Central memory CD8-positive, alpha-beta T cell (primary cell): ENCODE results near the gene SORBS1.

Experiments
- ATAC-seq: fragments of 150-1000 bp; cut with Tn5 transposase; replicated peaks from 2 replicates; pipeline ENCODE4 v1.10.0; 2022; ENCODE audit warnings: mild to moderate bottlenecking, moderate FRiP score, moderate number of reproducible peaks; ENCODE audit not compliant: poor library complexity, severe bottlenecking; ENCODE audit errors: extremely low read depth
- DNase-seq, 2 donors: peaks; one replicate each; pipeline ENCODE4 v3.0.0; 2021; ENCODE audit warnings: low spot score in 2 of 2
- H3K27ac Mint-ChIP-seq: one replicate; pipeline ENCODE4 v1.8.0; 2022; ENCODE audit warnings: low read depth, mild to moderate bottlenecking, moderate library complexity, mixed read lengths
- H3K27me3 Mint-ChIP-seq: one replicate; pipeline ENCODE4 v1.8.0; 2022; ENCODE audit warnings: mixed read lengths
- H3K36me3 Mint-ChIP-seq: one replicate; pipeline ENCODE4 v1.8.0; 2022; ENCODE audit warnings: mild to moderate bottlenecking, moderate library complexity, mixed read lengths; ENCODE audit not compliant: insufficient read depth
- H3K4me1 Mint-ChIP-seq: one replicate; pipeline ENCODE4 v1.8.0; 2022; ENCODE audit warnings: mixed read lengths
- H3K4me3 Mint-ChIP-seq: one replicate; pipeline ENCODE4 v1.8.0; 2022; ENCODE audit warnings: mild to moderate bottlenecking, moderate library complexity, mixed read lengths
- H3K9me3 Mint-ChIP-seq: one replicate; pipeline ENCODE4 v1.8.0; 2022; ENCODE audit warnings: mixed read lengths

The SORBS1 gene

GRCh38 chr10:95329296-95329695 is 231.9 kb downstream of the SORBS1 start:
- Mint-ChIP-seq H3K27ac (no peak overlapping the region), H3K4me3 (no peak overlapping the region), H3K27me3 (no peaks in the 10 kb centered on the region), H3K4me1 (no peaks in the 10 kb centered on the region), H3K36me3 (no peaks in the 10 kb centered on the region), H3K9me3 (no peaks in the 10 kb centered on the region)
- no peak for ATAC-seq
- no peak for DNase-seq

- Mint-ChIP-seq H3K27me3 (no peaks in the 10 kb centered on the region), H3K27ac (no peak overlapping the region), H3K36me3 (no peaks in the 10 kb centered on the region), H3K4me1 (no peaks in the 10 kb centered on the region), H3K9me3 (no peaks in the 10 kb centered on the region), H3K4me3 (no peak overlapping the region)
- DNase-seq, result no peak
- ATAC-seq, result no peak
These were observed 233.2 kb downstream of the SORBS1 start for GRCh38 chr10:95328013-95328412.

GRCh38 chr10:95327367-95327766 is 233.8 kb downstream of the SORBS1 start:
- H3K4me3 Mint-ChIP-seq, result no peak overlapping the region
- DNase-seq (no peak), ATAC-seq (no peak)
- H3K4me1 Mint-ChIP-seq, result no peaks in the 10 kb centered on the region
- H3K9me3 Mint-ChIP-seq, result no peaks in the 10 kb centered on the region
- no peaks in the 10 kb centered on the region for H3K36me3 Mint-ChIP-seq
- no peaks in the 10 kb centered on the region for H3K27me3 Mint-ChIP-seq
- no peak overlapping the region for H3K27ac Mint-ChIP-seq

- no peaks in the 10 kb centered on the region for H3K36me3 Mint-ChIP-seq
- DNase-seq, result no peak
- no peaks in the 10 kb centered on the region for H3K27me3 Mint-ChIP-seq
These were observed 234.8 kb downstream of the SORBS1 start for GRCh38 chr10:95326396-95326795.

GRCh38 chr10:95325863-95326262 is 235.3 kb downstream of the SORBS1 start:
- H3K9me3 Mint-ChIP-seq, result no peaks in the 10 kb centered on the region
- ATAC-seq, result no peak
- no peaks in the 10 kb centered on the region for H3K27me3 Mint-ChIP-seq
- H3K27ac Mint-ChIP-seq, result no peak overlapping the region
- no peak for DNase-seq
- no peak overlapping the region for H3K4me3 Mint-ChIP-seq
- no peaks in the 10 kb centered on the region for H3K4me1 Mint-ChIP-seq
- no peaks in the 10 kb centered on the region for H3K36me3 Mint-ChIP-seq

More at GRCh38 chr10:95326396-95326795, 234.8 kb downstream of the SORBS1 start:
- no peak overlapping the region for H3K27ac Mint-ChIP-seq
- ATAC-seq, result no peak
- no peak overlapping the region for H3K4me3 Mint-ChIP-seq
- H3K9me3 Mint-ChIP-seq, result no peaks in the 10 kb centered on the region
- H3K4me1 Mint-ChIP-seq, result no peaks in the 10 kb centered on the region

- no peaks in the 10 kb centered on the region for H3K27me3 Mint-ChIP-seq
- H3K27ac Mint-ChIP-seq, result no peak overlapping the region
- H3K9me3 Mint-ChIP-seq, result no peaks in the 10 kb centered on the region
These were observed 236.5 kb downstream of the SORBS1 start for GRCh38 chr10:95324436-95325268.

GRCh38 chr10:95321554-95322301 is 239.4 kb downstream of the SORBS1 start:
- H3K4me1 Mint-ChIP-seq, result no peaks in the 10 kb centered on the region
- DNase-seq, result no peak
- no peaks in the 10 kb centered on the region for H3K36me3 Mint-ChIP-seq
- H3K27ac Mint-ChIP-seq, result no peak overlapping the region
- no peaks in the 10 kb centered on the region for H3K9me3 Mint-ChIP-seq
- H3K27me3 Mint-ChIP-seq, result no peaks in the 10 kb centered on the region
- ATAC-seq, result no peak
- no peak overlapping the region for H3K4me3 Mint-ChIP-seq

More at GRCh38 chr10:95324436-95325268, 236.5 kb downstream of the SORBS1 start:
- Mint-ChIP-seq H3K4me1 (no peaks in the 10 kb centered on the region), H3K4me3 (no peak overlapping the region), H3K36me3 (no peaks in the 10 kb centered on the region)
- no peak for DNase-seq
- ATAC-seq, result no peak

GRCh38 chr10:95319239-95319638 is 241.9 kb downstream of the SORBS1 start:
- ATAC-seq (no peak), DNase-seq (no peak)
- Mint-ChIP-seq H3K27me3 (no peaks in the 10 kb centered on the region), H3K9me3 (no peaks in the 10 kb centered on the region), H3K4me3 (no peak overlapping the region), H3K36me3 (no peaks in the 10 kb centered on the region), H3K27ac (no peak overlapping the region), H3K4me1 (no peaks in the 10 kb centered on the region)

GRCh38 chr10:95315509-95315908 is 245.7 kb downstream of the SORBS1 start:
- H3K27ac Mint-ChIP-seq, result no peak overlapping the region
- no peak for DNase-seq
- H3K4me1 Mint-ChIP-seq, result no peaks in the 10 kb centered on the region
- H3K4me3 Mint-ChIP-seq, result no peak overlapping the region
- H3K9me3 Mint-ChIP-seq, result no peaks in the 10 kb centered on the region
- no peaks in the 10 kb centered on the region for H3K36me3 Mint-ChIP-seq
- ATAC-seq, result no peak
- no peaks in the 10 kb centered on the region for H3K27me3 Mint-ChIP-seq

- DNase-seq (no peak), ATAC-seq (no peak)
- no peaks in the 10 kb centered on the region for H3K36me3 Mint-ChIP-seq
- no peaks in the 10 kb centered on the region for H3K4me1 Mint-ChIP-seq
- no peak overlapping the region for H3K27ac Mint-ChIP-seq
- H3K4me3 Mint-ChIP-seq, result no peak overlapping the region
- H3K9me3 Mint-ChIP-seq, result no peaks in the 10 kb centered on the region
- no peaks in the 10 kb centered on the region for H3K27me3 Mint-ChIP-seq
These were observed 246.8 kb downstream of the SORBS1 start for GRCh38 chr10:95314192-95314918.

GRCh38 chr10:95312986-95313495 is 248.1 kb downstream of the SORBS1 start:
- Mint-ChIP-seq H3K36me3 (no peaks in the 10 kb centered on the region), H3K27ac (no peak overlapping the region), H3K4me3 (no peak overlapping the region), H3K9me3 (no peaks in the 10 kb centered on the region), H3K4me1 (no peaks in the 10 kb centered on the region), H3K27me3 (no peaks in the 10 kb centered on the region)
- DNase-seq (no peak), ATAC-seq (no peak)

GRCh38 chr10:95312257-95312656 is 248.9 kb downstream of the SORBS1 start:
- no peaks in the 10 kb centered on the region for H3K27me3 Mint-ChIP-seq
- H3K27ac Mint-ChIP-seq, result no peak overlapping the region
- H3K36me3 Mint-ChIP-seq, result no peaks in the 10 kb centered on the region
- no peak overlapping the region for H3K4me3 Mint-ChIP-seq
- ATAC-seq, result no peak
- H3K9me3 Mint-ChIP-seq, result no peaks in the 10 kb centered on the region
- H3K4me1 Mint-ChIP-seq, result no peaks in the 10 kb centered on the region
- DNase-seq, result no peak
